Fibroblast of villous mesenchyme (primary cell): Measurements from ENCODE around the gene SLC1A1. TPM values are rescaled to one million over a fixed set of nuclear protein-coding genes. Genes with fewer than 3 reads are reported as not detected.

Experiments used
- DNase-seq: peaks from one replicate; pipeline ENCODE4 v3.0.0-alpha.2; 2010; ENCODE audit warnings: low read depth
- H3K4me3 ChIP-seq: 2 replicates; pipeline ENCODE4 v1.5.1; 2011; ENCODE audit warnings: low read depth, mild to moderate bottlenecking, low read length
- total RNA-seq: library from RNA; depleted of rRNA; stranded (reverse); fragments of >200 nt; gene quantifications from 2 replicates; pipeline ENCODE4 v1.2.3, GENCODE V29; 2012
- TF ChIP-seq, protein P1 (sequence below): IDR thresholded peaks from 2 replicates; pipeline ENCODE4 v1.5.1; 2012; ENCODE audit warnings: low read depth, mild to moderate bottlenecking, low read length; ENCODE audit not compliant: insufficient read depth

Gene SLC1A1
- total RNA-seq, 1 donor, result 34.1 TPM

DNA sequence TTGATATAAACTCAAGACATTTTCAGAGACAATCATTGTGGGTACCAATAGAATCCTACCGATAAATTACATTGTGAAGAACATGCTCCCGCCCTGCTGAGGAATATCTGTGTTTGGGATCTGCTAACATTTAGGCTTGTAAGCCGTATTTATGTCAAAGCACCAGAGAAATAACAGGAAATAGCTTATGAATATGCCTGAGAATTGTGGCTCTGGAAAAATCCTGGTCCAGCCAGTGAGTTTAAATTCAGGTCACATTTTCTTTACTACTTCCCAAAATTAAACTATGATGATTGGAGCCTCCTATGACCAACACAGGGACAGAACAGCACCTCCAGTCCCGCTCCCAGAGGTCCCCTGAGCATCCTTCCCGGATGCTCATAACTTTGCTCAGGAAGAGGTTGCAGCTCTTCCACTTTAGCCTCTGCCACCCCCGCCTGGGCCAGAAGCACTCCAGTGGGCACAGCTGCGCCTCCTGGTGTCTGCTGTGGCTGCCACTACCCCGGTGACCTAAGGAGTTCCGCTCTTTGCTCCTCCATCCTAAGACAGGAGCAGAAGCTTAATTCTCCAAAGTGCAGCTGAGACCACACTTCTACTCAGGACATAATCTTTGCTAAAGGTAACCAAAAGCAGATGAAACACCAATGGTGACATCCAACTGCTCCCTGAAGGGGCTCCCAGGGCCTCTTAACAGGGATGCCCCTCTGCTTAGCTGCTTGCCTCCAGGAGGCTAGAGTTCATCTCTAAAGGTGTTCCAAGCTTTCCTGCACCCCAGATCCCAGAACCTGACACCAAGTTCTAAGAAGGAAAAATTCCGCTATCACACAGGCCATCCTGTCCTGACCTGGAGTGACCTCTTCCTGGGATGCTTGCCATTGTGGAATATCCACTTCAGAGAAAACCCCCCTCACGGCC, 58.8 kb downstream of the SLC1A1 start:
- TF ChIP-seq, protein P1, sequence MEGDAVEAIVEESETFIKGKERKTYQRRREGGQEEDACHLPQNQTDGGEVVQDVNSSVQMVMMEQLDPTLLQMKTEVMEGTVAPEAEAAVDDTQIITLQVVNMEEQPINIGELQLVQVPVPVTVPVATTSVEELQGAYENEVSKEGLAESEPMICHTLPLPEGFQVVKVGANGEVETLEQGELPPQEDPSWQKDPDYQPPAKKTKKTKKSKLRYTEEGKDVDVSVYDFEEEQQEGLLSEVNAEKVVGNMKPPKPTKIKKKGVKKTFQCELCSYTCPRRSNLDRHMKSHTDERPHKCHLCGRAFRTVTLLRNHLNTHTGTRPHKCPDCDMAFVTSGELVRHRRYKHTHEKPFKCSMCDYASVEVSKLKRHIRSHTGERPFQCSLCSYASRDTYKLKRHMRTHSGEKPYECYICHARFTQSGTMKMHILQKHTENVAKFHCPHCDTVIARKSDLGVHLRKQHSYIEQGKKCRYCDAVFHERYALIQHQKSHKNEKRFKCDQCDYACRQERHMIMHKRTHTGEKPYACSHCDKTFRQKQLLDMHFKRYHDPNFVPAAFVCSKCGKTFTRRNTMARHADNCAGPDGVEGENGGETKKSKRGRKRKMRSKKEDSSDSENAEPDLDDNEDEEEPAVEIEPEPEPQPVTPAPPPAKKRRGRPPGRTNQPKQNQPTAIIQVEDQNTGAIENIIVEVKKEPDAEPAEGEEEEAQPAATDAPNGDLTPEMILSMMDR, result peak; percentile 23
- DNase-seq, result no peak
- no peak overlapping the region for H3K4me3 ChIP-seq

DNA sequence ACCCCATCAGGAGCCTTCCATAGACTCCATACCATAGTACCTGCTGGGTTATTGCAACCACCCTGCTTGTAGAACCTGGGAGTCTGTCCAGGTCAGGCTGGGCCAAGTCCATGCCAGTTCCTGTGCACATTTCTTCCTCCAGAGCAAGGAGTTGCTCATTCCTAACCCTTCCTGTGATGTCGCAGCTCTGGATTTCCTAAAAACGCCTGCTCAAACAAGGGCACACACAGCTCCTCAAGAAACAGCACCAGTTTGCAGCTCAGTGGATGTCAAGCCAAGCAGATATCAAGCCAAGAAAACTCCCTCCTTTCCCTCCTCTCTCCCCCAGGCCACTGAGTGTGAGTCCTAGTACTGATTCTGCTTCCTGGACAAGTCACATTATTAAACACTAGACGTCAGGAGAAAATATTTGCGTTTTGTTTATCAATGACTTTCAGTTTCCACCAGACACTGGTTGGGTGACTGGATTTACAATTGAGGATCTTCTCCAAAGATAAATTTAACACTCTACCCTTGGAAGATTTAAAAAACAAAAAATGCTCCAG, 59.6 kb downstream of the SLC1A1 start:
- DNase-seq, result no peak
- TF ChIP-seq, protein P1, result no peak
- H3K4me3 ChIP-seq, result no peak overlapping the region

DNA sequence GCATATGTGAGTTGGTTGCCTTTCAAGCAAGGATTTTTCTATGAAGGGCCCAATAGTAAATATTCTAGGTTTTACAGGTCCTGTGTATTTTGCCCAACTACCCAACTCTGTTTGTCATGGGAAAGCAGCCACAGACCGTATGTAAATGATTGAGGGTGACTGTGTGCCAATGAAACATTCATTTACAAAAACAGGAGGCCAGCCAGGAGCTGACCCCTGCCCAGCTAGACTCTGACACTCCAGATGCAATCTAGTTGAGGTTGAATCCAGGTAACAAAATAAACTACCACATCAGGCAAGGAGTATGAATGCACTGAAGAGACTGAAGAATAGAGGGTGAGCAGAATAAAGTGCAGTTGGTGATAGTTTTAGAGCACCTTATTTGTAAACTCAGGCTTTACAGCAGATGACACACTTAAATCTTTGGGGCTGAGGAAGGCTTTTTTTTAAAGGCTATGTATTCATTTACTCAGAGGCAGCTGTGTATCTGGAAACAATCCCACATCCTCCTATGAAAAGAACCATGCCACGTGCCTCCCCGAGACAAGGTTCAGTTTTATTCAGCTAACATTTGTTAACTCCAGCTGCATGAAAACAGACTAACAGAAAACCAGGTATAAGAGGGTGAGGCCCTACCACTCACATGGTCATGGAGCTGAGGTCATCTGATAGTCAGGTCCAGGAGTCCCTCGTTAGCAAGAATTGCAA, 60.7 kb downstream of the SLC1A1 start:
- TF ChIP-seq, protein P1, result no peak
- peak; percentile 70 for DNase-seq
- H3K4me3 ChIP-seq, result no peak overlapping the region

DNA sequence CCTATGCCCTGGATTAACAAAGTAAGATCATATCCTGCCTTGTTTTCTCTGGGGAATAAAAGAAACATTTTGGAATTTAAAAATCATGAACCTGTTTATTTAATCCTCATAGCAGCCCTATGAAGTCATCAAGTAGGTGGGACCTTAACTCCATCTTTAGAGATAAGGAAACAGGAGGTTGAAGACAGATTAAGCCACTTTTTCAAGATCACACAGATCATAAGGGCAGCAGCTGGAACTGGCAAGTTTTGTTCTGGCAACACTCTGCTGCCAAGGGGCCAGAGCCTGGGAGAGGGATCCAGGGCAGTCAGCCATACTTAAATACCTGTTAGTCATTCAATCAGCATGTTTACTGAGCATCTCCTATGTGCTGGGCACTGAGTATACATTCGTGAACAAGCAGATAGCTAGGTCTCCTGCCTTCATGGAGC, 63.7 kb downstream of the SLC1A1 start:
- no peak overlapping the region for H3K4me3 ChIP-seq
- peak; percentile 47 for DNase-seq
- TF ChIP-seq, protein P1, result no peak

DNA sequence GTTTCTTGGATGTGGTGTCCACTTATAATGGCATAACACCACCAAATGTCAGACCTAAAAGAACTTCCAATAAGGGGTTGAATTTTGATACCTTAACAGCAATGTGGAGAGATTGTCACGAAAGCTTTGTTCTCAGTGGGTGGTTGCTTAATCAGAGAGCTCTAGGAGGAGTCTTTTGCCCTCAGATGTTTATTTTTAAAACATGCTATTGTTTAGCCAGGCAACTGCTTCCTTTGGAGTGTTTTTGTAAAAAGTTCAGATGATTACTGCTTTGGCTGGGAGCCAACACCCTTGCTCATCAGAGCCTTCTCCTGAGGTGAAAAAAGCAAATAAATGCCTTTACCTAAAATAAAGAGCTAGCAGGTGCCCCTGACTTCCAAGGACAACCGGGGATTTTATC, 65.0 kb downstream of the SLC1A1 start:
- H3K4me3 ChIP-seq, result no peak overlapping the region
- TF ChIP-seq, protein P1, result no peak
- DNase-seq, result peak; percentile 44

DNA sequence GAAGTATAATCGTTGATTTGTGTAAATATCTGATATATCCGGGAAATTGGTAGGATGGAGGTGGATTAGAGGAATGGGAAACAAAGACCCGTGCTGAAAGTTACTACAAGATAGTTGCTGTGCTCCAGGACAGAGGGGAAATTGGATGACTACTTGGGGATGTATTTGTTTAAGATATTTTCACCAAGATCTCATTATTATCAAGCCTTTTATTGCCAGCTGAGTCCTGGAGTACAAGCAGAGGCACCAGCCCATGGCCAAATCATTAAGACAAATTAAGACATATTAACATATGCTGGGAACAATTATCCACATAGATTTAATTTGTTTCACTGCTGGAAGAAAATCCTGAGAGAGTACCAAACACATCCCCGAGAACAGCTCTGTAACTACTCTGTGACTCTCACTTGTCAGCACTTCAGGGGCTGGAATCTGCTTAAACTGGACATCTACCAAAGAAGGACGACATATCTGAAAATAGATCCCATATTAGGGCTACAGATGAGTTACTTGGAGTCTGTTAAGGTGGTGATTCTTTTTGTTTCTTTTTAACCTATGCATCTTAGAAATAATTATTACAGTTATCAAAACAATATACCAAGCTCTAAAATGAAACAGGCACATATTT, 68.2 kb downstream of the SLC1A1 start:
- DNase-seq, result no peak
- TF ChIP-seq, protein P1, result no peak
- no peak overlapping the region for H3K4me3 ChIP-seq
